Mammary epithelial cell (primary cell): ENCODE data around the gene SPACA5.

Source experiments
- EZH2 ChIP-seq: IDR thresholded peaks from 2 replicates; pipeline ENCODE4 v1.6.1; 2012; ENCODE audit warnings: low read length, inconsistent platforms, borderline replicate concordance
- TF ChIP-seq, protein P1 (sequence below), 2 donors: IDR thresholded peaks in 1 of 2; conservative IDR thresholded peaks in 1 of 2; 2 replicates each; pipeline ENCODE4 v1.5.1; 2011 to 2012; ENCODE audit warnings: inconsistent platforms in 2 of 2, low read length in 2 of 2, mild to moderate bottlenecking in 2 of 2, control low read depth in 1 of 2, low read depth in 1 of 2; ENCODE audit not compliant: insufficient read depth in 1 of 2; ENCODE audit errors: extremely low read depth in 1 of 2

DNA sequence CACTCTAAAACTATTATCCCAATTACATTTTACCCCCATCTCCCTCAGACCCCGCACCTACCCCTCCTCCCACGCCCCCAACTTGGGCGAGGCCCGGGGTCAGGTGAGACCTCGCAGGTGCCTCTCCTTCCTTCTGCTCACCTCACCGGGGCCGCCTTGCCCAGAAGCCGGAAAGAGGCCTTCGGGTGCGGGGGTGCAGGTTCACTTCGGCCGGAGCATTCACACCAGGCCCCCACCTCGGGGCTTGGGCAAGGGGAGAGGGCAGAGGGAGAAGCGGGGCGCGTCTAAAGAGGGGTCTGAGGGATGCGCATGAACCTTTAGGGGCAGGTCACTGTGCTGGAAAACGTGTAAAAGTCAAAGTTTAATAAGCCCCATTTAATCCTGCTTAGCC is 3.4 kb upstream of the SPACA5 start:
- TF ChIP-seq, protein P1, sequence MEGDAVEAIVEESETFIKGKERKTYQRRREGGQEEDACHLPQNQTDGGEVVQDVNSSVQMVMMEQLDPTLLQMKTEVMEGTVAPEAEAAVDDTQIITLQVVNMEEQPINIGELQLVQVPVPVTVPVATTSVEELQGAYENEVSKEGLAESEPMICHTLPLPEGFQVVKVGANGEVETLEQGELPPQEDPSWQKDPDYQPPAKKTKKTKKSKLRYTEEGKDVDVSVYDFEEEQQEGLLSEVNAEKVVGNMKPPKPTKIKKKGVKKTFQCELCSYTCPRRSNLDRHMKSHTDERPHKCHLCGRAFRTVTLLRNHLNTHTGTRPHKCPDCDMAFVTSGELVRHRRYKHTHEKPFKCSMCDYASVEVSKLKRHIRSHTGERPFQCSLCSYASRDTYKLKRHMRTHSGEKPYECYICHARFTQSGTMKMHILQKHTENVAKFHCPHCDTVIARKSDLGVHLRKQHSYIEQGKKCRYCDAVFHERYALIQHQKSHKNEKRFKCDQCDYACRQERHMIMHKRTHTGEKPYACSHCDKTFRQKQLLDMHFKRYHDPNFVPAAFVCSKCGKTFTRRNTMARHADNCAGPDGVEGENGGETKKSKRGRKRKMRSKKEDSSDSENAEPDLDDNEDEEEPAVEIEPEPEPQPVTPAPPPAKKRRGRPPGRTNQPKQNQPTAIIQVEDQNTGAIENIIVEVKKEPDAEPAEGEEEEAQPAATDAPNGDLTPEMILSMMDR (conservative IDR thresholded peaks at IDR 0.05 in 1 of 2, IDR thresholded peaks at IDR 0.05 in 1 of 2; ENCODE audit: extremely low read depth in 1 of 2, insufficient read depth in 1 of 2, low read depth in 1 of 2, low read length in 2 of 2) = no peak
- no peak for TF ChIP-seq EZH2
